ENCODE data around the gene FGF14.

The FGF14 gene

GRCh38 chr13:102233566-102234208 is 168.2 kb downstream of the FGF14 start:
- no peak overlapping the region for H3K4me3 Mint-ChIP-seq
- TF ChIP-seq, protein P1, sequence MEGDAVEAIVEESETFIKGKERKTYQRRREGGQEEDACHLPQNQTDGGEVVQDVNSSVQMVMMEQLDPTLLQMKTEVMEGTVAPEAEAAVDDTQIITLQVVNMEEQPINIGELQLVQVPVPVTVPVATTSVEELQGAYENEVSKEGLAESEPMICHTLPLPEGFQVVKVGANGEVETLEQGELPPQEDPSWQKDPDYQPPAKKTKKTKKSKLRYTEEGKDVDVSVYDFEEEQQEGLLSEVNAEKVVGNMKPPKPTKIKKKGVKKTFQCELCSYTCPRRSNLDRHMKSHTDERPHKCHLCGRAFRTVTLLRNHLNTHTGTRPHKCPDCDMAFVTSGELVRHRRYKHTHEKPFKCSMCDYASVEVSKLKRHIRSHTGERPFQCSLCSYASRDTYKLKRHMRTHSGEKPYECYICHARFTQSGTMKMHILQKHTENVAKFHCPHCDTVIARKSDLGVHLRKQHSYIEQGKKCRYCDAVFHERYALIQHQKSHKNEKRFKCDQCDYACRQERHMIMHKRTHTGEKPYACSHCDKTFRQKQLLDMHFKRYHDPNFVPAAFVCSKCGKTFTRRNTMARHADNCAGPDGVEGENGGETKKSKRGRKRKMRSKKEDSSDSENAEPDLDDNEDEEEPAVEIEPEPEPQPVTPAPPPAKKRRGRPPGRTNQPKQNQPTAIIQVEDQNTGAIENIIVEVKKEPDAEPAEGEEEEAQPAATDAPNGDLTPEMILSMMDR (IDR thresholded peaks at IDR 0.05) = no peak
- peaks cover 5% of the 10 kb centered on the region for H3K27me3 Mint-ChIP-seq (ENCODE audit: low read depth, poor library complexity)
- no peaks in the 10 kb centered on the region for H3K9me3 Mint-ChIP-seq
- H3K4me1 Mint-ChIP-seq = no peaks in the 10 kb centered on the region
- DNase-seq = no peak
- H3K36me3 Mint-ChIP-seq (ENCODE audit: low read depth) = no peaks in the 10 kb centered on the region
- no peak overlapping the region for H3K27ac Mint-ChIP-seq

- H3K4me3 Mint-ChIP-seq = no peak overlapping the region
- H3K9me3 Mint-ChIP-seq = no peaks in the 10 kb centered on the region
- no peaks in the 10 kb centered on the region for H3K36me3 Mint-ChIP-seq (ENCODE audit: low read depth)
- H3K27ac Mint-ChIP-seq = no peak overlapping the region
- no peak for DNase-seq
- TF ChIP-seq, protein P1 (IDR thresholded peaks at IDR 0.05) = no peak
- peaks cover 9% of the 10 kb centered on the region for H3K27me3 Mint-ChIP-seq (ENCODE audit: low read depth, poor library complexity)
- no peaks in the 10 kb centered on the region for H3K4me1 Mint-ChIP-seq
These were observed 170.4 kb downstream of the FGF14 start for GRCh38 chr13:102231479-102231878.

DNA sequence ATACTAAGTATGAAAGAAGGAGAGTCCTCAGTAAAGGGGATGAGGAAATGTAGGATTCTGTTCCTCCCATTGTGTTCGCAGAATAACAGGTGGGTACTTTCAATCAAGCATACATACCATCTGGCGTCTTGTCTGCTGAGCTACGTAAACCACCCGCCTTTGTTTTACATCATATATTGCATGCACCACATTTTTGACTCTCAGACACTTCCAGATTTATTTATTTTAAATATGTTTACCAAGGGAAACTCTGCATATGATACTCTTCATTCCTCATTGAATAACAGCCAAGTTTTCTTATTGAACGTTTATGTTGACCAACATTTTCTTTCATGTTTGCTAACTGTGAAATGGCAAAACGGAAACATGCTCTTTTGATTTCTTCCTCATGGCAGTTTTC is 174.1 kb downstream of the FGF14 start:
- H3K27ac Mint-ChIP-seq = no peak overlapping the region
- TF ChIP-seq, protein P1 (IDR thresholded peaks at IDR 0.05) = no peak
- peaks cover 13% of the 10 kb centered on the region for H3K27me3 Mint-ChIP-seq (ENCODE audit: low read depth, poor library complexity)
- peaks cover 8% of the 10 kb centered on the region for H3K4me1 Mint-ChIP-seq
- H3K4me3 Mint-ChIP-seq = no peak overlapping the region
- no peaks in the 10 kb centered on the region for H3K36me3 Mint-ChIP-seq (ENCODE audit: low read depth)
- no peak for DNase-seq
- no peaks in the 10 kb centered on the region for H3K9me3 Mint-ChIP-seq

- Mint-ChIP-seq H3K27ac (no peak overlapping the region), H3K4me3 (no peak overlapping the region), H3K4me1 (peaks cover 8% of the 10 kb centered on the region), H3K27me3 (ENCODE audit: low read depth, poor library complexity) (peaks cover 13% of the 10 kb centered on the region), H3K9me3 (no peaks in the 10 kb centered on the region), H3K36me3 (ENCODE audit: low read depth) (no peaks in the 10 kb centered on the region)
- no peak for DNase-seq
- TF ChIP-seq, protein P1 (IDR thresholded peaks at IDR 0.05) = no peak
These were observed 175.3 kb downstream of the FGF14 start for GRCh38 chr13:102226591-102226990.

DNA sequence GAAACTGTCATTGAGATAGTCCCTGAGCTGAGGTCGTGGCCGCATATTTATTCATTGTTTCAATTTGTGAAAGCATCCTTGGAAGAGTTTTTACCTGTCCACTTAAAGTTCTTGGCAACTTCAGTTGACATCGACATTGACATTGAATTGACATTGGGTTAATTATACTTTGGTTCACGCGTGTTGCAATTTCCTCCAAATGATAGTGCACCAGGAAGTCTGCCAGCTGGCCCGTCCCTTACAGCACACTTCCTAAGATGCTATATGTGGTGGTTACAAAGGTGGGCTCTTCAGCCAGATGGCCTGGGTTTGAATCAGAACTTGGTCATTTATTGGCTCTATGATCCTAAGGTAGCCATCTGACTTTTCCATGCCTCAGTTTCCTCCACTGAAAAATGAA is 176.0 kb downstream of the FGF14 start:
- DNase-seq = no peak
- Mint-ChIP-seq H3K9me3 (no peaks in the 10 kb centered on the region), H3K4me1 (peaks cover 8% of the 10 kb centered on the region), H3K27me3 (ENCODE audit: low read depth, poor library complexity) (peaks cover 13% of the 10 kb centered on the region), H3K27ac (no peak overlapping the region), H3K4me3 (no peak overlapping the region), H3K36me3 (ENCODE audit: low read depth) (no peaks in the 10 kb centered on the region)
- TF ChIP-seq, protein P1 (IDR thresholded peaks at IDR 0.05) = no peak

GRCh38 chr13:102220681-102221228 is 181.1 kb downstream of the FGF14 start:
- TF ChIP-seq, protein P1 (IDR thresholded peaks at IDR 0.05) = no peak
- H3K9me3 Mint-ChIP-seq = no peaks in the 10 kb centered on the region
- peaks cover 8% of the 10 kb centered on the region for H3K4me1 Mint-ChIP-seq
- DNase-seq = no peak
- no peaks in the 10 kb centered on the region for H3K36me3 Mint-ChIP-seq (ENCODE audit: low read depth)
- no peak overlapping the region for H3K4me3 Mint-ChIP-seq
- no peak overlapping the region for H3K27ac Mint-ChIP-seq
- H3K27me3 Mint-ChIP-seq (ENCODE audit: low read depth, poor library complexity) = peaks cover 15% of the 10 kb centered on the region
